HG02623 (cell line): ENCODE results near the gene HBG2.
"Not testable (repeated sequence)": the region's sequence is repeated elsewhere in the genome, so short reads cannot be mapped to it uniquely, and the experiment has no call there.

Experiments used
- ATAC-seq: cut with Tn5 transposase; IDR thresholded peaks from one replicate; pipeline ENCODE4 v1.9.1; 2021; ENCODE audit warnings: moderate library complexity; ENCODE audit not compliant: unreplicated experiment

Gene HBG2

GRCh38 chr11:5282628-5283027 is 28.0 kb upstream of the HBG2 start:
- ATAC-seq, result no peak

- no peak for ATAC-seq
Measured at GRCh38 chr11:5281596-5281995, 27.0 kb upstream of the HBG2 start.

GRCh38 chr11:5280582-5281102 is 26.1 kb upstream of the HBG2 start:
- peak; percentile 93 for ATAC-seq

GRCh38 chr11:5279471-5280090 is 25.0 kb upstream of the HBG2 start:
- ATAC-seq, result no peak

GRCh38 chr11:5277807-5278382 is 23.3 kb upstream of the HBG2 start:
- no peak for ATAC-seq

GRCh38 chr11:5276697-5277096 is 22.1 kb upstream of the HBG2 start:
- no peak for ATAC-seq

- ATAC-seq, result no peak
Measured at GRCh38 chr11:5275369-5276110, 21.0 kb upstream of the HBG2 start.

GRCh38 chr11:5274395-5274794 is 19.8 kb upstream of the HBG2 start:
- no peak for ATAC-seq

GRCh38 chr11:5272395-5273017 is 17.9 kb upstream of the HBG2 start:
- no peak for ATAC-seq

GRCh38 chr11:5269715-5270147 is 15.2 kb upstream of the HBG2 start, which contains the start of gene HBE1:
Gene HBE1 (minus strand): TSS chr11:5269945. CDS start chr11:5269890, 55 bp downstream.
- no peak for ATAC-seq

- no peak for ATAC-seq
Measured at GRCh38 chr11:5267033-5267563, 12.5 kb upstream of the HBG2 start.

GRCh38 chr11:5266609-5267008 is 12.0 kb upstream of the HBG2 start:
- no peak for ATAC-seq

- no peak for ATAC-seq
Measured at GRCh38 chr11:5265832-5266231, 11.3 kb upstream of the HBG2 start.

GRCh38 chr11:5258543-5259262 is 4.1 kb upstream of the HBG2 start:
- no peak for ATAC-seq

GRCh38 chr11:5257296-5257695 is 2.7 kb upstream of the HBG2 start:
- no peak for ATAC-seq

GRCh38 chr11:5254023-5254422 is 558 bp downstream of the HBG2 start:
- ATAC-seq, result not testable (repeated sequence)

- not testable (repeated sequence) for ATAC-seq
Measured at GRCh38 chr11:5253440-5253839, 1.1 kb downstream of the HBG2 start.

- ATAC-seq, result no peak
Measured at GRCh38 chr11:5252919-5253265, 1.7 kb downstream of the HBG2 start.

GRCh38 chr11:5252192-5252918 is 2.2 kb downstream of the HBG2 start:
- ATAC-seq, result no peak

- ATAC-seq, result no peak
Measured at GRCh38 chr11:5251746-5252145, 2.8 kb downstream of the HBG2 start.
